ENCODE measurements around the gene EMP2. TPM values are rescaled to one million over a fixed set of nuclear protein-coding genes. Genes with fewer than 3 reads are reported as not detected.
A peak's percentile ranks its signal among the peaks of the same experiment; 100 is the strongest.

EMP2 gene
- total RNA-seq, 1 experiment from 2014 or later, result 198 TPM

- ChIA-PET CTCF (no interaction called here), POLR2A (no interaction called here)
- no peaks in the 10 kb centered on the region for H3K27me3 Mint-ChIP-seq (ENCODE audit: insufficient read depth, unreplicated experiment)
- H3K36me3 ChIP-seq (ENCODE audit: control insufficient read depth, insufficient read depth, low read length), result no peaks in the 10 kb centered on the region
- BruUV-seq (replicated peaks), result no TSS peak
- H3K9me3 Mint-ChIP-seq (ENCODE audit: unreplicated experiment), result peaks cover 10% of the 10 kb centered on the region
- intact Hi-C loops (cut with micrococcal nuclease; ENCODE audit: unreplicated experiment), result loop anchor here (5.0 kb wide), 1 partner anchor 61 kb away; the partner anchor contains the start of gene EMP2
- H3K27ac Mint-ChIP-seq (ENCODE audit: unreplicated experiment), result peak overlapping the region; percentile 86
- no peaks in the 10 kb centered on the region for H3K27me3 ChIP-seq (replicated peaks; ENCODE audit: control insufficient read depth, insufficient read depth, low read length)
- peaks cover 83% of the 10 kb centered on the region for H3K36me3 Mint-ChIP-seq (ENCODE audit: insufficient read depth, unreplicated experiment)
- peak in 1 of 2 experiments; percentile 8 for DNase-seq
- no peak for TF ChIP-seq CTCF (IDR thresholded peaks at IDR 0.05; ENCODE audit: insufficient read depth in 1 of 2, low read depth in 1 of 2, low read length in 1 of 2, severe bottlenecking in 1 of 2, unreplicated experiment in 1 of 2)
- H3K4me3 Mint-ChIP-seq (ENCODE audit: unreplicated experiment), result no peak overlapping the region
- H3K4me1 ChIP-seq, result peaks cover 9% of the 10 kb centered on the region
- H3K4me1 Mint-ChIP-seq (ENCODE audit: low read depth, unreplicated experiment), result peaks cover 25% of the 10 kb centered on the region
- no peak overlapping the region for H3K4me3 ChIP-seq (ENCODE audit: low read depth, low read length)
- no peaks in the 10 kb centered on the region for H3K9me3 ChIP-seq
Measured at GRCh38 chr16:10520869-10521578, 59.4 kb downstream of the EMP2 start.

GRCh38 chr16:10519929-10520868 lies 60.2 kb downstream of the EMP2 start:
- no peaks in the 10 kb centered on the region for H3K27me3 ChIP-seq (replicated peaks; ENCODE audit: control insufficient read depth, insufficient read depth, low read length)
- TF ChIP-seq CTCF (IDR thresholded peaks at IDR 0.05; ENCODE audit: insufficient read depth in 1 of 2, low read depth in 1 of 2, low read length in 1 of 2, severe bottlenecking in 1 of 2, unreplicated experiment in 1 of 2), result no peak
- peaks cover 1% of the 10 kb centered on the region for H3K9me3 Mint-ChIP-seq (ENCODE audit: unreplicated experiment)
- POLR2A ChIA-PET, result no interaction called here
- intact Hi-C loops (cut with micrococcal nuclease; ENCODE audit: unreplicated experiment), result loop anchor here (5.0 kb wide), 1 partner anchor 62 kb away; the partner anchor contains the start of gene EMP2
- no peaks in the 10 kb centered on the region for H3K27me3 Mint-ChIP-seq (ENCODE audit: insufficient read depth, unreplicated experiment)
- CTCF ChIA-PET, result no interaction called here
- peak overlapping the region; percentile 20 for H3K4me3 Mint-ChIP-seq (ENCODE audit: unreplicated experiment)
- peak in 1 of 2 experiments; percentile 42 for DNase-seq
- H3K4me1 Mint-ChIP-seq (ENCODE audit: low read depth, unreplicated experiment), result peaks cover 17% of the 10 kb centered on the region
- no TSS peak for BruUV-seq (replicated peaks)
- peaks cover 78% of the 10 kb centered on the region for H3K36me3 Mint-ChIP-seq (ENCODE audit: insufficient read depth, unreplicated experiment)
- H3K9me3 ChIP-seq, result no peaks in the 10 kb centered on the region
- peak overlapping the region; percentile 86 for H3K27ac Mint-ChIP-seq (ENCODE audit: unreplicated experiment)
- no peak overlapping the region for H3K4me3 ChIP-seq (ENCODE audit: low read depth, low read length)
- H3K4me1 ChIP-seq, result peaks cover 5% of the 10 kb centered on the region
- no peaks in the 10 kb centered on the region for H3K36me3 ChIP-seq (ENCODE audit: control insufficient read depth, insufficient read depth, low read length)

- Mint-ChIP-seq H3K4me3 (ENCODE audit: unreplicated experiment) (no peak overlapping the region), H3K27me3 (ENCODE audit: insufficient read depth, unreplicated experiment) (no peaks in the 10 kb centered on the region), H3K4me1 (ENCODE audit: low read depth, unreplicated experiment) (peaks cover 14% of the 10 kb centered on the region), H3K27ac (ENCODE audit: unreplicated experiment) (no peak overlapping the region), H3K36me3 (ENCODE audit: insufficient read depth, unreplicated experiment) (peaks cover 71% of the 10 kb centered on the region), H3K9me3 (ENCODE audit: unreplicated experiment) (no peaks in the 10 kb centered on the region)
- no TSS peak for BruUV-seq (replicated peaks)
- intact Hi-C loops (cut with micrococcal nuclease; ENCODE audit: unreplicated experiment), result no loop called here
- Histone ChIP-seq H3K36me3 (ENCODE audit: control insufficient read depth, insufficient read depth, low read length) (no peaks in the 10 kb centered on the region), H3K27me3 (replicated peaks; ENCODE audit: control insufficient read depth, insufficient read depth, low read length) (no peaks in the 10 kb centered on the region), H3K9me3 (no peaks in the 10 kb centered on the region), H3K4me3 (ENCODE audit: low read depth, low read length) (no peak overlapping the region), H3K4me1 (no peaks in the 10 kb centered on the region; the same call in 1 of the 2 replicates)
- no peak for DNase-seq
- TF ChIP-seq CTCF (IDR thresholded peaks at IDR 0.05; ENCODE audit: insufficient read depth in 1 of 2, low read depth in 1 of 2, low read length in 1 of 2, severe bottlenecking in 1 of 2, unreplicated experiment in 1 of 2), result no peak
- POLR2A ChIA-PET, result no interaction called here
- CTCF ChIA-PET, result interaction anchor here (0.5 kb wide), 1 partner anchor 839 kb away, joined by 4 read pairs; no protein-coding TSS in a partner anchor
Measured at GRCh38 chr16:10519297-10519696, 61.1 kb downstream of the EMP2 start.

All from Caco-2 (cell line).